ENCODE data around the gene PSD.

DNA sequence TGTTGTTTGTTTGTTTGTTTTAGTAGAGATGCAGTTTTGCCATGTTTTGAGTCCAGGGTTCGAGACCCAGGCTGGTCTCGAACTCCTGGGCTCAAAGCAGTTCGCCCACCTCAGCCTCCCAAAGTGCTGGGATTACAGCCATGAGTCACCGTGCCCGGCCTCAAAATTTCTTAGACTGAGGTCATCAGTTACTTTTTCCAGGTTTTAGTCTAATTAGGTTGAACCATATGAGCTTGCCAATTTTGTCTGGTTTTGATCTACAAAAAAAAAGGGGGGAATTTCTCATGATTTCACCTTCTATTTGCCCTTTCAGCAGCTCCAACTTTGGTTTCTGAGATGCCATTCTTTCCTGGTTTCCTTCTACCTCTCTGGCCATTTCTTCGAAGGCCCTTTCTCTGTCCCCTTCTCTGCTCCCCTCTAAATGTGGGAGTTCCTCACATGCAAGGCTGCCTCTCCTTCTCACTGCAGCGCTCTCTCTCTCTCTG, 8.3 kb upstream of the PSD start:
- TF ChIP-seq, protein P1, sequence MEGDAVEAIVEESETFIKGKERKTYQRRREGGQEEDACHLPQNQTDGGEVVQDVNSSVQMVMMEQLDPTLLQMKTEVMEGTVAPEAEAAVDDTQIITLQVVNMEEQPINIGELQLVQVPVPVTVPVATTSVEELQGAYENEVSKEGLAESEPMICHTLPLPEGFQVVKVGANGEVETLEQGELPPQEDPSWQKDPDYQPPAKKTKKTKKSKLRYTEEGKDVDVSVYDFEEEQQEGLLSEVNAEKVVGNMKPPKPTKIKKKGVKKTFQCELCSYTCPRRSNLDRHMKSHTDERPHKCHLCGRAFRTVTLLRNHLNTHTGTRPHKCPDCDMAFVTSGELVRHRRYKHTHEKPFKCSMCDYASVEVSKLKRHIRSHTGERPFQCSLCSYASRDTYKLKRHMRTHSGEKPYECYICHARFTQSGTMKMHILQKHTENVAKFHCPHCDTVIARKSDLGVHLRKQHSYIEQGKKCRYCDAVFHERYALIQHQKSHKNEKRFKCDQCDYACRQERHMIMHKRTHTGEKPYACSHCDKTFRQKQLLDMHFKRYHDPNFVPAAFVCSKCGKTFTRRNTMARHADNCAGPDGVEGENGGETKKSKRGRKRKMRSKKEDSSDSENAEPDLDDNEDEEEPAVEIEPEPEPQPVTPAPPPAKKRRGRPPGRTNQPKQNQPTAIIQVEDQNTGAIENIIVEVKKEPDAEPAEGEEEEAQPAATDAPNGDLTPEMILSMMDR (conservative IDR thresholded peaks at IDR 0.05 in 1 of 2, IDR thresholded peaks at IDR 0.05 in 1 of 2; ENCODE audit: low read depth in 1 of 2, low read length in 2 of 2) = no peak
- TF ChIP-seq EZH2 (IDR thresholded peaks at IDR 0.05; ENCODE audit: low read length, missing control alignments) = no peak
